HG02623 (cell line): Measurements from ENCODE around the gene ANKRD22.
"Not testable (repeated sequence)": the region's sequence is repeated elsewhere in the genome, so short reads cannot be mapped to it uniquely, and the experiment has no call there.

Experiments
- ATAC-seq: cut with Tn5 transposase; IDR thresholded peaks from one replicate; pipeline ENCODE4 v1.9.1; 2021; ENCODE audit warnings: moderate library complexity; ENCODE audit not compliant: unreplicated experiment

Gene ANKRD22

DNA sequence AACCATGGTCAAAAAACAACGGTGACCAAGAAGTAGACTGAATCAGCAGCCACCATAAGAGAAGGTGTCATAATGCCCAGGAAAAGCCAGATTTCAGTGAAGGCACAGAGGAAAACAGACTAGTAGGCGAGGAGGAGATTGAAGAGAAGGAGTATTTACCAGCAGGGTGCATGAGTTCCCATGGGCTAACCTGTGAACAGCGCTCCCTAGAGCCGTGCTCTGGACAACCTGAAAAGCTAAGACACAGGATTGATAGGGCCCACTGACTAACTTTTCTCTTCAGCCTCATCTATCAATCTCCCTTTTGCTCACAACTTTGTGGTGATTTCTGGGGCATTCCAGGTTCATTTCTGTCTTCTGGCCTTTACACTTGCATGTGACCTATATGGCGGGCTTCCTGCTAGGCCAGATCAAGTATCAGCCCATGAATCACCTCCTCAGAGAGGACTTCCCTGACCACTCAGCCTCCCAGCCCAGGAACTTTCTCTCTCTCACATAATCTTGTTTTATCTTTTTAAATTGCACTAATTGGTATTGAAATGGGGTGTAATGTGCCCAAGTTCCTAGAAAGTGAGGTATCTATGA is 12.8 kb downstream of the ANKRD22 start:
- ATAC-seq, result no peak

DNA sequence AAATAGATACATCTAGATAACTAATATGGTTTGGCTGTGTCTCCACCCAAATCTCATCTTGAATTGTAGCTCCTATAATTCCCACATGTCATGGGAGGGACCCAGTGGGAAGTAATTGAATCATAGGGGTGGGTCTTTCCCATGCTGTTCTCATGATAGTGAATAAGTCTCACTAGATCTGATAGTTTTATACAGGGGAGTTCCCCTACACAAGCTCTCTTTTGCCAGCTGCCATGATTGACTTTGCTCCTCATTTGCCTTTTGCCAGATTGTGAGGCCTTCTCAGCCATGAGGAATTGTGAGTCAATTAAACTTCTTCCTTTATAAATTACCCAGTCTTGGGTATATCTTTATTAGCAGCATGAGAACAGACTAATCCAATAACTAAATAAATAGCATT is 14.0 kb downstream of the ANKRD22 start:
- not testable (repeated sequence) for ATAC-seq

DNA sequence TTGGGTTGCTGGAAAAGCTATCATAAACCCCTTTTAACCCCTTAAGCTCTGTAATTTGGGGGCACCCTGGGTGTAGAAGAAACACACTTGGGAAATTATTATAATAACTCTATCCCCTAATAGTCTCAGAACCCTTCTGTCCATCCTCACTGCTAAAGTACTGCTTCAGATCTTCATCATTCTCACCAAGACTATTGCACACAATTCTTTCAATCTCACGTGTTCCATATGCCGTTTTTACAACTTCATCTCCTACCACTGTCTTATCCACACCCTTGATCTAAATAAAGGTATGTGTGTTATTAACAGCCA is 15.8 kb downstream of the ANKRD22 start:
- ATAC-seq, result peak; percentile 20

DNA sequence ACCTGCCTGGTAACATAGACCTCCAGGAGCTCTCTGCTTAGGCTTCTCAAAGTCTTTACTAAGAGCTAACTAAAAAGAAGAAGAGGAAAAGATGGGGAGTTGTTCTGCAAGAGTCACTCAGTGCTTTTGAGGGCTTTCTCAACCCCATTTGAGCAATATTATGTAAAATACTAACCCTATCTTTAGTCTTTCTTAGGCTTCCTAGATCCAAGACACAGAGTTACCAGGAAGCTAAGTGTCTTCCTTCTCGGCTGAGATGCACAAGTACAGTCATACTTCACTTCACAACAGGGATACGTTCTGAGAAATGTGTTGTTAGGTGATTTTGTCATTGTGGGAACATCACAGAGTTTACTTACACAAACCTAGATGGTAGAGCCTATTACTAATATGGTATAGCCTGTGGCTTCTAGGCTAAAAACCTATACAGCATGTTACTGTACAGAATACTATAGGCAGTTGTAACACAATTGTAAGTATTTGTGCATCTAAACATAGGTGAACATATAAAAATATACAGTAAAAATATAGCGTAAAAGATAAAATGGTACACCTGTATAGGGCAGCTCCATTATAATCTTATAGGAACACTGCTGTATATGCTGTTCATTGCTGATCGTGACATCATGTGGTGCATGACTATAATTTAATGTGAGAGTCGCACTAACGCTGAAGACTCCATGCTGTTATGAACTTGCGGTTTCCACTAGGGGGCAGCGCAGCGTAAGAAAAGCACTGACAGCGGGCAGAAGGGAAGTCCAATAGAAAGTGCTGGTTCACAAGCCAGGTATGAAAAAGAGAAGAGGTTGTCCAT is 16.3 kb downstream of the ANKRD22 start:
- peak; percentile 80 for ATAC-seq

DNA sequence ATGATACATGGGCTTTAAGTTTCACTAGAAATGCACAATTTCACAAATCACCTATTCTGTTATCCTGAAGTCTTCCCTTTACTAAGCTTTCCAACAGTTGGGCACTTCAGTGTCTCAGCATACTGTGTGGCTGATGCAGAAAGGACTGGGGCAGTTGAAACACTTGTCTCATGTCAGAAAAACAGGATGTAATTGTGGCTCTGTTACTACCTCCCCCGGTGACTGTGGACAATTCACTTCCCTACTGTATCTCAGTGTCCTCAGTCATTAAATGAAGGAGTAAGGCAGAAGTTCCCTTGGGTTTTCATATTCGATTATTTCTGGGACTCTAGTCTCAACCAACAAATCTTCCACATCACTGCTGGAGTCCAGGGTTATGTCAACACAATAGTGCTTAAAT is 17.9 kb downstream of the ANKRD22 start:
- no peak for ATAC-seq

DNA sequence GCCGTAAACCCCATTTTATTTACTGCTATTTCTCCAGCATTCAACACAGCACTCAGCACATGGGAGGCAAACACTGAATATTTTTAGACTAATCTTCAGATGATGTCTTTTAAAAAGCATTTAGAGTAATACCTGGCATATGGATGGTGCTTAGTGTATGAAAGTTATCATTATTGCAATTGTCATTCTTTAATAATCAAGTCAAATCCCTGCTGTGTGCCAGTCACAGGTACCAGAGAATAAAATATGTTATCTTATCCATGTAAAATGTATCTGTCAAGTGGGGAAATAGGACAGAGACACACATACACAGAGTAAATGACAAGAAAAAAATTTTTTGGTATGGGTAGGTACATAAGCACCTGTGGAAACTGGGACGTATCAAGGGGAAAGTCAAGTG is 18.5 kb downstream of the ANKRD22 start:
- ATAC-seq, result no peak

DNA sequence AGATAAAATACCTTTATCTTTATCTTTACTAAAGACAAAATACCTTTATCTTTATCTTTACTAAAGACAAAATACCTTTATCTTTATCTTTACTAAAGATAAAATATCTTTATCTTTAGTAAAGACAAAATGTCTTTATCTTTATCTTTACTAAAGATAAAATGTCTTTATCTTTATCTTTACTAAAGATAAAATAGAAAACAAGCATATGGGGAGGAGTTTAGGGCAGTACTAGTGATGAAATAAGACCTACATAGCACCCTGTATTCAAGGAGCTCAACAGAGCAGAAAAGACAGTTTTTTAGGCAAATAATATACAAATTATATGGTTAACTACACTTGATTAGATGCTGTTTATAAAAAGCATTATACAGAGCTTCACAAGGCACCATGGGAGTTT is 19.3 kb downstream of the ANKRD22 start:
- ATAC-seq, result no peak

DNA sequence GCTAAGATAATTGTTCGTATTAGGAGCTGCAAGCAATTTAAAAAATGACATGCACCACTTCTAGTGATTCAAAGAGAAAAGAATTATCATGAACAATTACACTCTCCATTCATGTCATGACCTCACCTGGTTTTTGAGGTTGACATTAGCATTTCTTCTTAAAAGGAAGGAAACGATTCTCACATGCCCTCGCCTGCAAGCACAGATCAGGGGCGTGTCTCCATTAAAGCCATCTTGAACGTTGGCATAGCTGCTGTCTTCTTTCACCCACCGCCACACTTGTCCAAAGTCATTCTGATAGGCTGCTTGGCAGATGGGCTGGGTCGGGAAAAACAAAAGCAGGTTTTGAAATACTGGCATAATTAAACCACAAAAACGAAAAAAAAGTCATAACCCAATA is 19.9 kb downstream of the ANKRD22 start:
- ATAC-seq, result no peak

DNA sequence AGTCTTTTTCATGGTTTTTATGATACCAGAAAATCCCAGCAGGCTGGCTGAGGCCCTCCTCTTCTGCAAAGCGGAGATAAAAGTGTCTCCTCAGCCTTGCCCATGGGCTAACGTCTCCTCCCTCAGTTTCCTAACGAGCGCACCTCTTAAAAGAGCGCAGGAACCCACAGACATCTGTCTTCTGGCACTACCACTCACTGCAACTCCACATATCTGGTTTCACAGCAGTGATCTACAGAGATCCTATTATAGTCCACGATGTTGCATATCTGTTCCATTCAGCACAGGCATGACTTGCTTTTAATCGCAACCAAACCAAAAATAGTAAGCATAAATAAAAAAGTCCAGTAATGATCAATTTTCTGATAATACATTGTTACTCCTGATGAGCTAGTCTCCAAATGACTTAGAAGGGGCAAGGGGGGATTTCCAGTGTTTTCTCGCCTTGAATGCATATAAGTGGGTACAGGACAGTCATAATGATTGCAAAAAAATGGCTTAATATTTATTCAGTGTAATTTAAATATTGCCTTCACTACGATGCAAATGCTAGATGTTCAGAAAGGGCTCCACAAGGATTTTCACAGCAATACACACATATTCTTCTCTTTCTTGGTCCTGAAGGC is 20.9 kb downstream of the ANKRD22 start:
- ATAC-seq, result no peak

DNA sequence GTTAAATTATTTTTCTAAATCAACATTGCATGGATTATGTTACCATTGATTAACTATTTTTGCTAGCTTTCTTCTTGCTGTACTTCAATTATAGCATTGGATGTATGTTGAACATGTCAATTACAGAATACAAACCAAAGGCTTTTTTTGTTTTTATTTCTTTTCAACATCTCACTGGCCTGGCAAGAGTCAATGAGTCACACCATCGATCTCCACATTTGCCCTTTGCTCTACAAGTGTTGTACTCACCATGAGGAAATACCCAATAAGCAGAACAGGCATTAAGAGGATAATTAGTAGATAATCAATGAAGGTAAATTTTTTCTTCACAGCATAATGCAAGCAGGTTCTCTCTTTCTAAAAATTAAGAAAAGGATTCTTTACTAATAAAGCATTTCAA is 23.3 kb downstream of the ANKRD22 start:
- no peak for ATAC-seq

DNA sequence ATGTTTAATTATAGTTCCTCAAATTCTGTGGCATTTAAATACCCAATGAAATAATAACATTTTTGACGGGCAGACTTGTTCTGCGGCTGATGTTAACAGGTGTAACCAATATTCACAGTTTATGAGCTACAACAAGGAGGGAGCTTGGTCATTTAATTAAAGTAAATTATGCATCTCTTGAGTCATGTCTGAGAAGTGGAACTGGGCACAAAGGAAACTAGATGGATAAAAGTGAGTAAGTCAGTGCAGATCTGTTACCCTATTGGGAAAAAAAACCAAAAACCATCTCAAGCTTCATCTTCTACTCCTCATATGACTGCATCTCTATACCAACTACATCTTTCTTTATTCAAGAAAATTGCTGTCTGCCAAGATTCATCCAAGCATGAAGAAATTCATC is 24.0 kb downstream of the ANKRD22 start:
- no peak for ATAC-seq

DNA sequence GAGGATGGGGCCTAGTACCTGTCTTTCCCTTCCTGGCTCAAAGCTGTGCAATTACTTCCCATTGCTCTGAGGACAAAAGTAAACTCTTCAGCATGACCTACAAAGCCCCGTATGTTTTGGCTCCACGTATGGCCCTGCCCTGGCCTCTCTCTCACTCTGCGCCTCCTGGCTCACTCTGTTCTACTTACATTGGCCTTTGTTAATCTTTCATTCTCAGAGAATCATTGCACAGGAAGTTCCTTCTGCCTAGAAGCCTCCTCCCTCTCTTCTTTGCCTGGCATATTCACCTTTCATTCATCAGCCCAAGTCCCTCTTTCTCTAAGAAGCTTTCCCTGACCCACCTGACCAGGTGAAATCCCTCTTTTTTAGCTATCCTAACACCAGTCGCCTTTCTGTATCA is 25.3 kb downstream of the ANKRD22 start:
- ATAC-seq, result no peak

DNA sequence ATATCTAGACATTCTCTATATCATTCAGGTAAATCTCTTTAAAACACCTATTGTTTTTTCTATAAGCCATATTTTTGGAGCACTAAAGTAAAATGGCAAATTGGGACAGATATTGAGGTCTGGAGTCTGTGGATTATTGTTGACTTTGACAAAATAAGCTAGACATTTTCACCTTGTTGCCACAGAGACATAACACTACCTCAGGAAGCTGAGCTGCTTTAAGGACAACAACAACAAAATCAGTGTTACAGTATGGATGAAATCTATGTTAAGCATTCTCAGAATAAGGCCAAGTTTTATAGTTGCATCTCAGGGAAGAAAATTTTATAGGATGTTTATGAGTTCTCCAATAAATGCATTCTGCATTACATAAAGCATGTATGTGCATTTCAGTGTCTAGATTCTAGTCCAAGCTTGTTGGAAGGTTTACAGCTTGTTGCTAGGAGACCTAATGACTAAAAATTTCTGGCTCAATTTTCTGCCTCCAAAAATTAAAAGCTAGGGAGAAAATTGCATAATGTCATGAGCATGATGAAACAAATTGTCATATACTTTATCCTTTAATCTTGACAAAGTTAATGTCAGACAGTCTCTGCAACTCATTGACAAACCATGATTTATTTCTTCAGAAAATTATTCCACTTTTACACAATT is 30.8 kb downstream of the ANKRD22 start:
- no peak for ATAC-seq

DNA sequence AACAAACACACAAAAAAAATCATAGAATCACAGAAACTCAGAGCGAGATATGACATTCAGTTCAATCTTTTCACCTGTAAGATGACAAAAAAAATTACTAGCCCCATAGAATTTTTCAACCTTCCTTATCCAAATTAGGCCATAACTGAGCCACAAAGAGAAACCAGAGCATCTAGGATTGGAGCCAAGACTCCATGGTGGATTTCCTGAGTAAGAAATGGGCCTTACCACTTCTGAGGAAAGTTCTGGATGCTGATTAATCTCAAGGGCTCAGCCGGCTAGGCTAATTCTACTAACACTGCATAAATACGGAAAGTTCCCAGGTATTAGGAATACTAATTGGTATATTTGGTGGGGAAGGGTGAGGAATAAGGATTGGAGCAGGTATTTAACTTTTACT is 32.4 kb downstream of the ANKRD22 start:
- ATAC-seq, result no peak

DNA sequence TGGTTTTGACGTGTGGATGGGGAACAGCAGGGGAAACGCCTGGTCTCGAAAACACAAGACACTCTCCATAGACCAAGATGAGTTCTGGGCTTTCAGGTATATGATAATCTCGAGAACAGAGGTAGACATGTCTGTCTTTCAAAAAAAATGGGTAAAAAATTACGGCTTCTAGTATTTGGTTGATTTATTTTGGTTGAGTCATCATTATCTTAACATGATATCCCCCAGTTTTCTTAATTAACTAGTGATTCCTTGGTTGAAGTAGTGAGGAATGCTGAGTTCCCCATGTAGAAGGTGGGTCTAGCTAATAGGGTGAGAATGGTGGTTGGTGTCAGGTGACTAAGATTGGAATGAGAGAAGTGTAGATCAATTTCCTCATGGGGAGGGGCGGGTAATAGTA is 38.4 kb downstream of the ANKRD22 start:
- no peak for ATAC-seq

DNA sequence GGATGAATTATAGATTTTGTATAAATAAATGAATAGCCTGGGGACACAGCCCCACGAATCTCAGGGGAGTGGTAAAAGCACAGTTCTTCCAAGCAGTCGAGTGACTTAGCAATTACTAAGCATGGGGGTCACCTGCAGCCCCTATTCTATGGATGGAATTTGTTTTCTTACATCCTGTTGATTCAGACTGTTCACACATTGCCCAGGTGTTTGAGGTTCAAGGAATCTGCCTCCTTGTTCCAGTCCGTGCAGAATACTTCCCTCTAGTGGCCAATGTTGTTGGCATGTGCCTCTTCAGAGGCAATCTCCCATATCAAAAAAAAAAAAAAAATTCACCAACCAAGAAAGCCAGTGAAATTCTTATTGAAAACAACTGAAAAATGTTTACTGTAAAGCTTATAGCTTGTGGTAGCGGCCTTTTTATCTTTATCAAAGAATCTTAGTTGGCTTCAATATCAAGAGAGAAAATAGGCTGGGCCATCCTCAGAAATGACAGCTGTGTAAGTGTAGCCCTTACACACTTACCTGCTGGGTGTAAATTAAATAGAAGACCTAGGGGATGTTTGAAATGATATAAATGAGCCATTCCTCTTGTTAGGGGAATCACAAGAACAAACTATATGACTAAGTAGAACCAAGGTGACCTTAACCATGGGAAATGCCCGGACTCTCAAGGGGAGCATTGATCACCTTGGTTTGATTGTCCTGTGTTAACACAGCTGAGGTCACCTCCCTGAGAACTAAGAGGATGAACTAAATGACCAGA is 41.3 kb downstream of the ANKRD22 start:
- ATAC-seq, result no peak

DNA sequence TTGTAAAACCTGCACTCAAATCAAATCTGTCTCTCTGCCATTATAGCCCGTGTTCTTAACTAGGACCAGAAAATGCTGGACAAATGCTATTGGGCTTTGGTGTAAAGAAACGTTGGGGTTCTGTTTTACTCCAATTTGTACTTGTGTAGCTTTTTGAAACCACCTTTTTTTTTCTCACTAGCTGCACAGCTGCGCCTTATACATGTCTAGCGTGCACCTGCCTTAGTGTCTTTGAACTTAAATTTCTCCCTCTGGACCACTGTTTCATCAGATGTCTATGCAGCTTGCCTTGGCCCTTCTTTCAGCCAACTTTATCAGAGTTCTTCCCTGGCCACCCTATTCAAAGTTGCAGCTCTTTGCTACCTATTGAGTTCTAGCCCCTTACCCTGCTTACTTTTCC is 42.0 kb downstream of the ANKRD22 start:
- no peak for ATAC-seq

DNA sequence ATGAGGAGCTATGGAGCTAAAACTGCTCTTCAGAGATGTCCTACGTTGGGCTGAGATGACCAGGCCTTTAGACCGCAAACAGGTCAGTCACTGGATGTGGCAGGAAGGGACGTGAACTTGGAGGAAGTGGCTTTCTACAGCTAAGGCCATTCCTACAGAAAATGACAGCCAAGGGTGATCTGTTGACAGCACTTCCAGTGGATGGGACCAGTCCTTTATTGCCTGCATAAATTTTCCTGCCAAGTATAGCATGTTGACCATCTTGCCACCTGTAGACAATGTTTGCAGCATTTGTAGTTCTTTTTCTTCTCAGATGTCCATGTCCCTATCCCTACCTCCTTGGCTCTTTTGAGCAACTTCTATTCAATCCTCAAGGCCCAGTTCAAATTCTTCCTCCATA is 45.7 kb downstream of the ANKRD22 start:
- no peak for ATAC-seq

DNA sequence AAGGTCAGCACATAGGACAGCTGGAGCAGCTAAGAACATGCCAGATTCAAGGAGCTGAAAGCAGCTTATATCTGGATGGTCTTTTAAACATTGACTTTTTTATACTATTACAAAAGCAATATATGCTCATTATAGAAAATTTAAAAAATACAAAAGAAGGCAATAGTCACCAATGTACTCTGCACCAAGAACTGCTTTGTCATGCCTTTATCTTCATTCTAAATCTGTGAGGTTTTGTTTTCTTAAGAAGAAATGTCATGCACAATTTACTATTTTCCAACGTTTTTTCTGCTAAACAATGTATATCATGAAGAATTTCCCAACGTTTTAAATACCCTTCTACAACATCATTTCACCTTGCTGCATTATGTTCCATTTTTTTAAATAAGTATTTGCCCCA is 46.3 kb downstream of the ANKRD22 start:
- ATAC-seq, result no peak

DNA sequence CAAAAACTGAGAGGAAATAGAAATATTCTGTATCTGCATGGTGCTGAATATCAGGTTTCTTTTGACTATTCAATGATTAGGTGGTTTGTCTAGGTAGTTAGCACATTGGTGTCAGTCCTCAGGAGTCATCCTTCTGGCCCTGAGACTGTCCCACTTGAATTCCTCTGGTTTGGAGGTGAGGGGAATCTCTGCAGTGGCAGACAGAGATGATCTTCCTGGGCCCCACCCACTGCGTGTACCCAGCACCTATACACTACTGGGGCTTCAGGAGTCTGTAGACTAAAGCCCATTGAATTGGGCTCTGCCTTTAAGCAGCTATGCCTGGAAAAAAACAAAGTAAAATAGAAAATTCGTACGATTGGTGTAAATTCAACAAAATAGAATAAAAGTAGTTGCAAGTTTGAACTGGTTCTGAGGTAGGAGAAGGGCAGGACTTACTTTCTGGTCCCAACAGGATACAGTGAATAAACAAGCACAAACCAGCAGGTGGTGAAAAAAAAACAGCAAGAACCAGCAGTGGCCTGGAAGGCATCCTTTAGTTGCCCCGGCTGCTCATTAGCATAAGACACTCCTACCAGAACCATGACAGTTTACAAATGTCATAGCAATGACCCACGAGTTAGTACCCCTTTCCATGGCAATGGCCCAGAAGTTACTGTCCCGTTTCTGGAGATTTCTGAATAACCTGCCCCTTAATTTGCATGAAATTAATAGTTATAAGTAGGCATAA is 47.4 kb downstream of the ANKRD22 start:
- no peak for ATAC-seq

DNA sequence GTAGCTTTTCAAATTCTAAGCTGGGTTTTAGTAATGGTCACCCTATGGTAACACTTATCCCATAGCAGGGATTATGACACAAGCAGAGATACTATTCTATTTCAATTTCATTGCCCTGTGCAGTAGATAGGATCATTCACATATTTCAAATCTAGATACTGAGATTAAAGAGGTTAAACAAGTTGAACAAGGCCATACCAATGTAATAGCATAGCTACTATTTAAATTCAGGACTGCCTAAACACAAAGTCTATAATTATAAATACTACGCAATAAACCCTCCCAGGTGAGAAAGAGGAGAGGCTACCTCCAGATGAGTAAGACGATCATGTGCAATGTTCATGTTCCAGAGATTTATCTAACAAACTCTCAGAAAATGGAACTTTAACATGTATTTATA is 48.0 kb downstream of the ANKRD22 start:
- no peak for ATAC-seq
